Measurements from ENCODE around the gene ARHGAP11B.
"Not testable (repeated sequence)": the region's sequence is repeated elsewhere in the genome, so short reads cannot be mapped to it uniquely, and the experiment has no call there.

Gene ARHGAP11B
- 6.4 reads per million, percentile 24 among the genes with 10 or more reads in this experiment for total RNA-seq

DNA sequence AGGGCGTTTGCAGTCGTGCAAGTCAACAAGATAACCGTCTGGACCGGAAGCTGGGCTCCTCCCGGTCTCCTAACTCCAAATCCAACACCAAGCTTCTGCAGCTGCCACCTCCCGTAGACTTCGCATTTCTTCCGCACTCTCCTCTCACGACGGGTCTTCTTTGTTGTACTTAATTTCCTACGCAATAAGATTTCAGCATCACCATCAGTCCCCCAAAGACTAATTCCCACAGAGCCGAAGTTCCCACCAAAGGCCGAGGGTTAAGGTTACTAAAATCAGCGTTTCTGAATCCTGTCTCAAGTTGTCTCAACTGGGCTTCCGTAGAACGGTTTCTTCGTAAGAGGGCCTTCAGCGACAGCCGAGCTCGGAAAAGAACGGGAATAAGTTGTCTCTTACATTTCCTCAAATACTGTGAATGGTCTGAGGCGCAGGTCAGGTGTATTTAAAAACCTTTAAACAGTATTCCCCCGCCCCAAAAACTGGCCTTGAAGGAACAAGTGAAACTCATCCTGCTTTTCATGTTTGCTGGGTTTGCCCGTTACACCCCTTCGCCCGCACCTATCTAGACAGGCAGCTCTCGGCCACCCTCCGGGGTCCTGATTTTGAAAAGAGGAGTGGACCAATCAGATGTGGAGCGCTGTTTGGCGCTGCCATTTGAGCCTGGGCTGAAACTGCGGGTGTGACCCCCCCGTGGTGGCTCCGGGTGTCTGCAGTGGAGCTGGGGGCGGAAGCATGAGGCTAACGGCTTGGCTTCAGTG, at the start of gene ARHGAP11B:
TSS of gene ARHGAP11B (plus strand) at position 693 of the 758 bp plus-strand sequence.
- DNase-seq = peak; percentile 95

DNA sequence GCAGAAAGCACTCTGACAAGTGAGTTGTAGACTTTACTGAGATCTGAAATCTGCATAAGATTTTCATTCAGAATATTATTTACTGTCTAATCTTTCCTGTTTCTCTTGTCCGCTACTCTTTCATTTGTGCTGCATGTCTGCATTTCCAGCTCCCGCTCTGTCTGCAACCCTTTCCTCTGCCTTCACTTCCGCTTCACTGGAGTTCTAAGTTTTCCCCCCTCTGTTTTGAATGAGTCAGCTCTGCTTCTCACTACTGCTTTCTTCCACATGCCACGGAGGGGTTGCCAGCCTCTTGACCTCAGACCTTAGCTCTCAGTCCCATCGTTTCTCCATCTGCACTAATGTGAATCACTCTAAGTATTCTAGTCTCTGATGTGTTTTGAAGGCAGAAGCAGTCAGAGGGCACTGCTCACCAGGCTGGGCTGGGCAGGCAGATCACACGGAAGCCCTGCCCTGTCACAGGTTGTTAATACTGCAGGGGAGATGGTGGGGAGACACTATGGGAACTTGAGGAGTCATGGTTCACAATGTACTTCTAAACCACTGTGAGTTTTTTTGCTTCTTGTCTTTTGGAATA, 46.4 kb upstream of the ARHGAP11B start:
- DNase-seq = not testable (repeated sequence)

GRCh38 chr15:30580716-30581115, 45.2 kb upstream of the ARHGAP11B start:
- DNase-seq = not testable (repeated sequence)

GRCh38 chr15:30598953-30599352, 27.0 kb upstream of the ARHGAP11B start:
- not testable (repeated sequence) for DNase-seq

DNA sequence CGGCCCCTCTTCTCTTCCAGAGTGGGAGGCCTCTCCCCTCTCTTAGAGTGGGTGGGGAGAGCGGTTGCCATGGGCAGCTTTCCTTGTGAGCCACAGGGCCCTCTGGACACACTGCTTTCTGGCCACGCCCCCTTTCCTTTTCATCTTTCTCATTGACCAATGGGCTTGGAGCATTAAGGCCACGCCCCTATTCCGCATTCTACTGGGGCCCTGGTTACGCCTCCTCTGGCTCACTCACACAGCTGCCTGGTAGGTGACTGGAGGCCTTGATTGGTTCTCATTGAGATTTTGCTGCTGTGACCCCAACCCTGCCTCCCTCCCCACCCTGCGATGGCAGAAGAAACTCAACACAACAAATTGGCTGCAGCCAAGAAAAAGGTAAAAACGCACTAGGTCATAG, 22.1 kb upstream of the ARHGAP11B start, which contains the start of gene GOLGA8H:
TSS of gene GOLGA8H (plus strand) at position 233 of the 400 bp plus-strand sequence. CDS start at position 331, 98 bp downstream.
- not testable (repeated sequence) for DNase-seq

DNA sequence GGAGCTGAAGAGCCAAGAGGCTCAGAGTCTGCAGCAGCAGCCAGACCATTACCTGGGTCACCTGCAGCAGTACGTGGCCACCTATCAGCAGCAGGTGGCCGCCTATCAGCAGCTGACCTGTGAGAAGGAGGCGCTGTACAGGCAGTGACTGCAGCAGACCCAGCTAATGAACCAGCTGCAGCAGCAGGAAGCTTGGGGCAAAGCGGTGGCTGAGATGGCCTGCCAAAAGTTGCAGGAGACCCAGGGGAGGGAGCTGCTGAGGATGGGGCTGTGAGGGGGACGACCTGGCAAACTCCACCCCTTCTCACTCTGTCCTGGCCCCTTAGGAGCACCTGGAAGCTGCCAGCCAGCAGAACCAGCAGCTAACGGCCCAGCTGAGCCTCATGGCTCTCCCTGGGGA, 13.7 kb upstream of the ARHGAP11B start:
- not testable (repeated sequence) for DNase-seq

GRCh38 chr15:30621342-30621741, 4.6 kb upstream of the ARHGAP11B start:
- DNase-seq = not testable (repeated sequence)

- not testable (repeated sequence) for DNase-seq
These were observed 252 bp downstream of the ARHGAP11B start for GRCh38 chr15:30626194-30626565.

- not testable (repeated sequence) for DNase-seq
These were observed 704 bp downstream of the ARHGAP11B start for GRCh38 chr15:30626632-30627031.

GRCh38 chr15:30650012-30650929, 24.3 kb downstream of the ARHGAP11B start:
- no peak for DNase-seq

DNA sequence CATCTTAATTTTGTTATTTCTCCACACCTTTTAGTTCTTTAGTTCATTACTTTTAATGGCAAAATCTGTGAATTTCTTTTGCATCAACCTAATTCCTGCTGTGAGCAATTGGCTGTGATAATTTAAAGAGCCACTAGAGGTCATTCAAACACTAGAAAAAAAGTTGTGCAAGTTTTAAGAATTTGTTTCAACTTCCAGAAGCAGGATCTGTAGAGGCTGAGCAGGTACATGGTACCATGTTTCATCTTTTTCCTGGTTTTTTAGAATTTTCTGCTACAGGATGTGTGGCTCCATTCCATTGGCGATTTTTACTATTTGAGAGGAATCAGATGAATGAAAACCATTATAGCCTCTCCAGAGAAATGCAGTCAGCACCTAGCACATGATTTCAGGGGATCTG, 35.2 kb downstream of the ARHGAP11B start:
- not testable (repeated sequence) for DNase-seq

DNA sequence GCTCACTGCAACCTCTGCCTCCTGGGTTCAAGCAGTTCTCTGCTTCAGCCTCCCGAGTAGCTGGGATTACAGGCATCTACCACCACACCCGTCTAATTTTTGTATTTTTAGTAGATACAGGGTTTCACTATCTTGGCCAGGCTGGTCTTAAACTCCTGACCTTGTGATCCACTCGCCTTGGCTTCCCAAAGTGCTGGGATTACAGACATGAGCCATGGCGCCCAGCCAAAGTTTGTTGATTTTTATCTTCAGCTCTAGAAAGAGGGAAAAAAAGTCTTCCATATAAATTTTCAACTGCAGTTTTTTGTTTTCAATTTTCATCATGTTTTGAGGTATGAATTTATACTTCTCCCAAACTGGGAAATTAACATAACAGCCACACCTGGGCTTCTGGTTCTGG, 43.7 kb downstream of the ARHGAP11B start:
- not testable (repeated sequence) for DNase-seq

DNA sequence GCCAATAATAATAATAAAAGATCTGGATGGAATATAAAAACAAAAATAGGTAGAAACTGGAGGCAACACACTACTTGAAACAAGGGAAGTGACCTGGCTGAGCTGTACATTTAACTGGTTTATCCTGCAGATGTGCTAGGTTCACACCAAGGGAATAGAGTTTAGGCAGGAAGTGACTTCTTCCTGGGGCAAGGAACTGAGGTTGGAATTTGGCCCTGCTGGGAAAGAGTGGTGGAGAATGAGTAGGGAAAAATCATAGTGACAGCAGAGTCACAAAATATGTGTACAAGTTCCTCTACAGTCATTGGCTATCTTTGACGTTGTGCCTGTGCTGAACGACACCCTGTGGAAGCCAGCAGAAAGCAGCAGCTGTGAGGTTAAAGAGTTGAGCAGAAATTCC, 44.1 kb downstream of the ARHGAP11B start:
- no peak for DNase-seq

GRCh38 chr15:30671309-30671708, 45.4 kb downstream of the ARHGAP11B start:
- DNase-seq = no peak

DNA sequence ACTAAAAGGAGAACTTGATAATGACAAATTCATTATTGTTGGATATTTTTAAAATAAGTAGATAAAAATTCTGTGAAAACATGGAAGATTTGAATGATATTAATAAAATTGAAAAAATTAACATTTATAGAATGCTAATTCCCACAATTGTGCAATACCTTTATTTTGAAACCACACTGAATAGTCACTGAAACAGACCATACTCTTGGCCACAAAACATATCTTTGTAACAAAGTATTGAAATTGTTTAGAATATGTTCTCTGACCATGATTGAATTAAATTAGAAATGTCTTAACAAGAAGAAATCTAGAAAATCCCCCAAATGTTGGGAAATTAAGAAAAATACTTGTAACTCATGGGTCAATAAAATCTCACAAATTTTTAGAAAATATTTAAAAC, 49.2 kb downstream of the ARHGAP11B start:
- no peak for DNase-seq

GRCh38 chr15:30675891-30676290, 50.0 kb downstream of the ARHGAP11B start:
- DNase-seq = not testable (repeated sequence)

- DNase-seq = not testable (repeated sequence)
These were observed 55.1 kb downstream of the ARHGAP11B start for GRCh38 chr15:30680997-30681396.

DNA sequence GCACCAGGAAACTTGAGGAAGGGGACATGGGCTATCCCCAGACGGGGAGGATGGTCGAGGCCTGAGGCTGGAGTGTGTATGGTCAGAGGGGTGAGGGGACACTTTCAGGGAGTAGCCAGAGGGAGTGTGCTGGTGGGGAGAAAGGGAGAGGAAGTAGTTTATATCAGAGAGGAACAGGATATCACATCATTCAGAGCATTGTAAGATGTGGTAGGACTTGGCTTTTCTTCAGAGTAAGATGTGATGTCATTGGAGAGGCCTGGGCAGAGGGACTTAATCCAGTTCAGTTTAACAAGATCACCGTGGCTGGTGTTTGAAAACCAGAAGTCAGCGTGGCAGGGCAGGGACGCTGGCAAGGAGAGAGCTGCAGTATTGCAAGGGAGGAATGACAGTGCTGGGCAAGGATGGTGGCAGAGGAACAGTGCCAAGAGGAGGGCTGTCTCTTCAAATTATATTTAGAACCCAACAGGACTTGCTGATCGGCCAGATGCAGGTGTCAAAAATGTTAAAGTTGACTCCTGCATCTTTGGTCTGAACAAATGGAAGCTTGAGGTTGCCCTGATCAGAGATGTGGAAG, 59.9 kb downstream of the ARHGAP11B start:
- DNase-seq = not testable (repeated sequence)

DNA sequence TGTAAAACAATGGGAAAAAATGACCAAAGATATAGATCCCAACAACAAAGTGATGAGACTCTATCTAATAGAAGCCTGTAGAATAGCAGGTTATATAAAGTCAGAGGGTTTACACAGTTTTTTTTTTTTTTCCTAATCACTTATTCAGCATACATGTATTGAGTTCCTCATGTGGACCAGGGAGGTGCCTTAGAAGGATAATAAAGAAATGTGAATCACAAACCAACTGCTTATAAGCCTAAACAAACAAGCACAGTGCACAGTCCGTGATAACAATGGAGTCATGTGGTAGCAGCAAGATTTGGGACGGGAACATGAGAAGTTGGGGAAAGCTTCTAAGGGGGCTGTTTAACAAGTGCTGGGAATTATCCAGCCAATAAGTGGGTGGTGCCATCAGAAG, 60.7 kb downstream of the ARHGAP11B start:
- not testable (repeated sequence) for DNase-seq
